ENCODE results near the gene MYO18B. TPM values are rescaled to one million over a fixed set of nuclear protein-coding genes. Genes with fewer than 3 reads are reported as not detected.

Gene MYO18B
- total RNA-seq, 2 donors from 2014 or later, result 0.23 to 0.38 TPM

DNA sequence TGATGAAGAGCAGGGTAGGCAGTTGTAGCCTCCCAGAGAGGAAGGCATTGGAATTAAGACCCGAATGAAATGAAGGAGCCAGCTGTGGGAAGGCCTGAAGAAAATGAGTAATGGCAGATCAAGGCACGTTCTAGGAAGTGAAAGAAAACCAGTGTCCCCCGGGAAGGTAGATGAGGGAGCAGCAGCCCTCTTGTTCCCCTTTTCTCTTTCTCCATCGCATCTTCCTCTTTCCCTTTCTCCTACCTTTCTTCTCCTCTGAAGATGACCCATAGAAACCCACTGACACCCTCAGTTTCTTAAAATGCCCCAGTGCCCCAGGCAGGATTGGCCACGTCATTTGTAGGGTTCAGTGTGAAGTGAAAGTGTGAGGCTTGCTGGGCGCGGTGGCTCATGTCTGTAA is 254.7 kb downstream of the MYO18B start:
- intact Hi-C loops (cut with DNase I), result no loop called here
- no peak for DNase-seq (ENCODE audit: low spot score)

DNA sequence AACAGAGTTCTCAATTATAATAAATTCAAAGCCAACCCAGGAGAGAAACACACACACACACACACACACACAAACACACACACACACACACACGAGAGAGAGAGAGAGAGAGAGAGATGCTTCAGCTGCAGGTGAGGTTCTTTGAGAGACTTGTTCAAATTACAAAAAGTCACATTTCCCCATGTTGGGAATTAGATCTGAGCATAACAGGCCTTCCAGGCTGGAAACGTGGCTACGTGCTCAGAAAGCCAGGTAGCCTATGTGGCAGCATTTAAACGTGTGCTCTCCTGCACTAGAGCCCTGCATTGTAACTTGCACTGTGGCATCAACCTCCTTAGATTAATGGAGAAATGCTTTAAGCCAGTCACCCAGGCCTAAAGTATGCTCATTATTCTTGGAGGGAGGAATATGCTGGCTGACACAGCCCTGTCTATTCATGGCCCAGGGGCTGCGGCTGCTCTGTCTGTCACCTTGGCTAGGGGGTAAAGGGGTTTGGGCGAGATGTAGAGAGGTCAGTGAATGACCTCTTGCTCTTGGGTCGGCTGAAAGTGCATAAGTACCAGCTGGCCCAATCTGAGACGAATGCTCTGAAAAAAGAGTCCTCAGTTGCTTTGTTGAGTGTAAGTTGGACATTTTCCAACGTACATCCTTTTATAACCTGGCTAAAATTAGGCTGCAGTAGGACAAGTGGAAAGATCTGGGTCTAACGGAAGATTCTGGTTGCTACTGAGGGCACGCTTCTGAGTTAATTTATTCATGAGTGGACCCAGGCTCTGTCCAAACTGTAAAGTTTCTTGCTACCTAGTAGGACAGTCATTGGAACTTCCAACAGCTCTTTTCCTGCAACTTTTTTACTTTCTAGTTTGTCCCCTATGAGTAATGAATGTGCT is 256.1 kb downstream of the MYO18B start:
- intact Hi-C loops (cut with DNase I), result no loop called here
- DNase-seq (ENCODE audit: low spot score), result no peak

DNA sequence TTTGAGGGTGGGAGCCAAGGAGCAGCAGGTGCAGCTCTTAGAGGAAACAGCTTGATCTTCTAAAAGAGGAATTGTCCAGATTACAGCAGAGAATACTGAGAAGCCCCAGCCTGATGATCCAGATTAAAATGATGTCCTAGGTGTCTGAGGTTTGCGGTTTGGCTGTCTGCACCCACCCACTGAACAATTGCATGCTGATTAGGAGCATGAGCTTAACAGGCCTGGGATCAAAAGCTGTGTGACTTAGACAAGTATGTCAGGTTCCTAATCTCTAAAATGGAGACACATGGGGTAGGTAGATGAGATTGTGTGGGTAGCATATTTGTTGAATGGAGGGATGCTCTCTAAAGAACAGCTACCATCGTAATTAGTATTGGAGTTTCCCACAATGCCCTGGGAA is 260.5 kb downstream of the MYO18B start:
- intact Hi-C loops (cut with DNase I), result no loop called here
- no peak for DNase-seq (ENCODE audit: low spot score)

DNA sequence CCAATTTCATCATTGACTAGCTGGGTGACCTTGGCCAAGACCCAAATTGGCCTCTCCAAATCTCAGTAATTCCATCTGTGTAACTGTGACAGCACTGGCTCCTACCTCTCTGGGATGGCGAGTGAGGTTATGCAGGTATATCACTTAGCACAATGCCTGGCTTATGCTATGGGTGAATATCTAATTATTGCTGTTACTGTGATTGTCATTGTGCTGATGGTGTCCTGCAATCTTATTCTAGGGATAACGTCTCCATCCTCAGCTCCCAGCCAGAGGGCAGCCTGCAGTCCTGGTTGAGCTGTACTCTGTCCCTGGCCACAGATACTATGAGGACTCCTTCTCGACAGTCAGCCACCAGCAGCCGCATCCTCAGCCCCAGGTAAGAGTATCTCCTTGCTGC is 262.5 kb downstream of the MYO18B start:
- intact Hi-C loops (cut with DNase I), result no loop called here
- no peak for DNase-seq (ENCODE audit: low spot score)

DNA sequence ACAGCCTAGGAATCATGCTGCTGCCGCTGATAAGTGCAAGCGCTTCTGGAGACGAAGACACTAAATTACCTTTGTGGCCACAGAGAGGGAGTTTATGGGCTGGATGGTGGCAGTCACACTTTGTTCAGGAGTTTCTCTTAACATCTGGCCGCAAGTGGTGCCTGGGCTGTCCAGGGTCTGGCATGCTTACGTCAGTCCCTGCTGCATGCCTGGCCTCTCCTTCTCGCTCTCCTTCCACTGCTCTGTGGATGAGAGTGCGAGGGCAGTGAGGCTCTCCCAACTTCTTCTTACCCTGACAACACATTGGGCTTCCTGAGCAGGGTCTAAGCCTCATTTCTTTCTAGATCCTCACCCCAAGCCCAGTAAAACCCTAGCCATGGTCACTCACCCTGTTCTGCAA is 266.6 kb downstream of the MYO18B start:
- intact Hi-C loops (cut with DNase I), result no loop called here
- no peak for DNase-seq (ENCODE audit: low spot score)

DNA sequence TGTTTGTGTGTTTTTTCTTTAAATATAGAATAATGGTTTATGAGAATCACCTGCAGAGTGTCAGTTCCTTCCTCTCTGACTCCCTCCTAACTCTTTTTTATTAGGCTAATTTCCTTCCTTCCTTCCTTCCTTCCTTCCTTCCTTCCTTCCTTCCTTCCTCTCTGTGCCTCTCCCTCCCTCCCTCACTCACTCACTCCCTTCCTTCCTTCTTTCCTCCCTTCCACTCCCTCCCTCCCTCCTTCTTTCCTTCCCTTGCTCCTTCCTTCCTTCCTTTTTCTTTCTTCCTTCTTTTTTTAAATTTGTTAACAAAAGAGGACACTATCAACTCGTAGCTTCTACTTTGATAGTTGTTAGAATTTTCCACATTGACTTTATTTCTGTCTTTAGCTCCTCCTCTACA is 274.9 kb downstream of the MYO18B start:
- DNase-seq (ENCODE audit: low spot score), result no peak
- intact Hi-C loops (cut with DNase I), result no loop called here

DNA sequence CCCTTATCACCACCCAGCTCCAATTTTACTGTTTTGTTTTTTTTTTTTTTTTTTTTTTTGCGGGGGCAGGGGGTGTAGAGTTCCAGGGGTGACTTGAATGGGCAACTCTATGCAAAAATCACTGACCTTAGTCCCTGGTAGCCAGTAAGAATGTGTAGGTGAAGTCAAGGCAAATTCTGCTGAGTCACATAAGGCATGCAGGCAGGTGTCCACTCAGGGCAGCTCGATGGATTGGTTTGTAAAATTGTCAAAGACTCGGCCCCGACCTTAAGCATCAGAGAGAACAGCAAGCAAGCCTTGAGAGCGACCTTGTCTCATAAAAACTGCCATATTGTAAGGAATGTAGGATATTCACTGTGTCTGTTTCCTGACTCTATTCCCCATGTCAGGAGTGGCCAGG is 275.9 kb downstream of the MYO18B start:
- DNase-seq (ENCODE audit: low spot score), result no peak
- intact Hi-C loops (cut with DNase I), result no loop called here

- DNase-seq (ENCODE audit: low spot score), result no peak
- intact Hi-C loops (cut with DNase I), result no loop called here
Measured at GRCh38 chr22:26019596-26019995, 277.6 kb downstream of the MYO18B start.

- intact Hi-C loops (cut with DNase I), result no loop called here
- DNase-seq (ENCODE audit: low spot score), result no peak
Measured at GRCh38 chr22:26021516-26021915, 279.5 kb downstream of the MYO18B start.

DNA sequence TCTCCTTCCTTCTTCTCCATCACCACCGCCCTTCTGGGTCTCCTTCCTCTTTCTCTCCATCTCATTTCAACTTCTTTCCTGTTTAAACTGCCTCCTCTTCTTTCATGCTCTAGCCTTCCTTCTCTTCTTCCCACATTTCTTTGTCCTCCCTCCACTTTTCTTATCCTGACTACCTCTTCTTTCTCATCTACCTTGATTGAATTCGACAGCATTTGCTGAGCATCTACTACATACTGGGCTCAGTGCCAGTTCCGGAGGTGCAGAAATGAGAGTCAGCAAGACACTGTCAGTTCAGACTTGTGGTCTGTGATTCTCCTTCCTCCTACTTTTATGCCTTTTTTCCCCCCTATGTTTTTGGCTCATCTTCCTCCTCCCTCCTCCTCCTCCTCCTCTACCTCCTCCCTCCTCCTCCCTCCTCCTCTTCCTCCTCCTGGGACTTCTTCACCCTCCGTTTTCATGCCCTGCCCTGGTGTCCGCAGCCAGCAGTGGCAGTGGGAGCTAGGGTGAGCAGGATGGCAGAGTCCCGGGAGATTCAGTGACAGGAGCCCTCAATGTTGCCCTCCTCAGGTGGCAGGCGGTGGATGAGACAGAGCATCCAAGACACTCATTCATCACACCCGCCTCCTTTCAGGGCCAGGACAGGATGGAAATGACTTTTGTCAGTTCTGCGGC is 281.3 kb downstream of the MYO18B start:
- no peak for DNase-seq (ENCODE audit: low spot score)
- intact Hi-C loops (cut with DNase I), result no loop called here

DNA sequence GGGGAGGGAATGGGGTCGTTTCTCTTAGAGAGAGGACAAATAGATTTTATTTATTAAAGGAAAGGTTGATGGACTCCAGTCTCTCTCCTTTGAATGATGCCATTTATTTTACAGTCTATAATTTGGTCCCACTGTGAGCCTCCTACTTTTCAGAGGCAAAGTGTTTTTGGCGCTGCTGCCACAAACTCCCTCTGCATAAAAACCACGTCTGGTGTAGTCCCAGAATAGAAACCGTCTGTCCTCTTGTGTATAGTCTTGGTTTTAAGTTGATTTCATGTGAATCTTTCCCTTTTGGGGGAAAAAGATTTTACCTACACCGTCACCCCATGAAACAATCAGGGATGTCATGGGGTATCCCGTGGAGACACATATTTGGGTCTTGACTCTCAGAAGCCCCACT is 283.6 kb downstream of the MYO18B start:
- no peak for DNase-seq (ENCODE audit: low spot score)

GRCh38 chr22:26027341-26027740 is 285.4 kb downstream of the MYO18B start:
- intact Hi-C loops (cut with DNase I), result no loop called here
- no peak for DNase-seq (ENCODE audit: low spot score)

More for the DNA sequence above, 283.6 kb downstream of the MYO18B start:
- intact Hi-C loops (cut with DNase I), result no loop called here

- intact Hi-C loops (cut with DNase I), result no loop called here
Measured at GRCh38 chr22:26031641-26032040, 289.7 kb downstream of the MYO18B start.

DNA sequence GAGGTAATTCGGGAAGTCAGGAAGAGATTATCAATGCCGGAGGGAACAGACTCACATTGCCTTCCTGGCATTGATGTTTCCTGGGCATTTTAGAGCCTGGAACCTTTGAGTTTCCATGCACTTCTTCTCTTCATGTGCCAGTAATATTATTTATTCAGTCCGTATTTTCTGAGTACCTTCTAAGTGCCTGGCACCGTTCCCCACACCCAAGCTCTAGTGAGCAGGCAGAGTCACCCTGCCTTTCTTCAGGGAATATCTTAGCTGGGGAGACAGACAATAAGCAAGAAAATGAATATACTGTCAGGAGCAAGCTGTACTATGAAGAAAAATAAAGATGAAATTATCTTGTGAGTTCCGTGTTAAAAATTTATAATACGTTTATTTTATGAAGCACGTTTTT is 291.1 kb downstream of the MYO18B start:
- no peak for DNase-seq (ENCODE audit: low spot score)
- intact Hi-C loops (cut with DNase I), result no loop called here

More at GRCh38 chr22:26031641-26032040, 289.7 kb downstream of the MYO18B start:
- no peak for DNase-seq (ENCODE audit: low spot score)

DNA sequence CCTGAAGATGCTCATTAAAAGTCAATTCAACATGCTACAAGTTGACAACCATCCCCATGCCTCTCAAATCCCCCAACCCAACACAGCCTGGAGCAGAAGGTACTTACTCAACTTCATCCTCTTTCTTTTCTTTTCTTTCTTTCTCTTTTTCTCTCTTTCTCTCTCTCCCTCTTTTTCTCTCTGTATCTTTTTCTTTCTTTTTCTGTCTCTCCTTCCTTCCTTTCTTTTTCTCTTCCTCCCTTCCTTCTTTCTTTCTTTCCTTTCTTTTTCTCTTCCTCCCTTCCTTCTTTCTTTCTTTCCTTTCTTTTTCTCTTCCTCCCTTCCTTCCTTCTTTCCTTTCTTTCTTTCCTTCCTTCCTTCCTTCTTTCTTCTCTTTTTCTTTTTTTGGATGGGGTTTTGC is 291.6 kb downstream of the MYO18B start:
- intact Hi-C loops (cut with DNase I), result no loop called here
- DNase-seq (ENCODE audit: low spot score), result no peak

- no peak for DNase-seq (ENCODE audit: low spot score)
- intact Hi-C loops (cut with DNase I), result no loop called here
Measured at GRCh38 chr22:26035523-26035922, 293.5 kb downstream of the MYO18B start.

- intact Hi-C loops (cut with DNase I), result no loop called here
- DNase-seq (ENCODE audit: low spot score), result no peak
Measured at GRCh38 chr22:26038365-26038764, 296.4 kb downstream of the MYO18B start.

- DNase-seq (ENCODE audit: low spot score), result no peak
- intact Hi-C loops (cut with DNase I), result no loop called here
Measured at GRCh38 chr22:26041931-26042330, 299.9 kb downstream of the MYO18B start.

- intact Hi-C loops (cut with DNase I), result no loop called here
- no peak for DNase-seq (ENCODE audit: low spot score)
Measured at GRCh38 chr22:26043031-26043430, 301.0 kb downstream of the MYO18B start.

- intact Hi-C loops (cut with DNase I), result no loop called here
- DNase-seq (ENCODE audit: low spot score), result no peak
Measured at GRCh38 chr22:26045051-26045450, 303.1 kb downstream of the MYO18B start.

DNA sequence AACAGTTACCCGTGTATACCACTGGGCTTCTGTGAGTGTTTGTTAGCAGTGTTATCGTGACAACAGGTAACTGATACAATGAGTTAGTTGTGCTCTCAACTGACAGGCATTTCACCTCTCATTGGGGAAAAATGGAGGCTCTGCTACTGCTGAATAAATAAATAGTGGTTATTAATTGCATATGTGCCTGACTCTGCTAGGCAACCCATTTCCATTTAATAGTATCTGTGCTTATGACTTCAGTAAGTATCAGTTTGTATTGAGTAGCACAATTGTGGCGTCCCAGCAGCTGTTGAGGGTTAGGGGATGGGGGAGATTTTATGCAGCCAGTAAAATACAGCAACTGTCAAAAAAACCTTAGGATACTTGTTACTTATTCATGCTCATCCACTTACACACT is 303.9 kb downstream of the MYO18B start:
- intact Hi-C loops (cut with DNase I), result no loop called here
- DNase-seq (ENCODE audit: low spot score), result no peak

Measured in posterior vena cava (tissue), 2 donors.